ENCODE results near the gene DLGAP1. TPM values are rescaled to one million over a fixed set of nuclear protein-coding genes. Genes with fewer than 3 reads are reported as not detected.

Gene DLGAP1
- total and polyA plus RNA-seq, 2 of the 8 experiments (the other 6 are each of a cell fraction or from before 2014, with no cell fraction given) = 11.8 to 16.9 TPM

DNA sequence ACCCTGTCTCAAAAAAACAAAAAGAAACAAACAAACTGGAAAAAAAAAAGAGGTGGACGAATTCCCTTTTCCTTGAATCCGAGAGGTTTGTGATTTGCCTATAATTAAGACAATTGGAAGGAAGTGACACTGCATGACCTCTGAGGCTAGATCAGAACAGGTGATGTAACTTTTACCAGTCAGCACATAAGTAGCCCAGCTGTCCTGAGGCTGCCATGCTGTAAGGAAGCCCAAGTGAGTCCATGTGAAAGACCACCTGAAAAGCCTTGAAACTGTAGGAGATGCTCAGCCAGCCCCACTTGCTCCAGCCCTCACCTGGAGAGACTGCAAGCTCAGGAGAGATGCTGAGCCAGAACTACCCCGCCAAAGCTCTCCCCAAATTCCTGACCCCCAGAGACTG, 838.4 kb downstream of the DLGAP1 start:
- H3K79me1 ChIP-seq (ENCODE audit: low read depth, low read length) = no peaks in the 10 kb centered on the region
- H2BK15ac ChIP-seq (ENCODE audit: low read length) = no peak overlapping the region
- FAIRE-seq (no peak), DNase-seq (ENCODE audit: low read depth in 1 of 2, low spot score in 2 of 2) (no peak)
- no peak overlapping the region for H3K23ac ChIP-seq (ENCODE audit: insufficient read length)
- no peaks in the 10 kb centered on the region for H3K36me3 ChIP-seq (ENCODE audit: control insufficient read depth in 2 of 4, insufficient read depth in 4 of 4, low read length in 3 of 4)
- peaks cover 0 to 6% (median 2%) of the 10 kb centered on the region in 4 experiments; a peak in 5 of 7 replicates for H3K4me1 ChIP-seq (replicated peaks in 1 of 4; ENCODE audit: control insufficient read depth in 3 of 4, insufficient read depth in 4 of 4, low read length in 3 of 4)
- H2BK120ac ChIP-seq (replicated peaks; ENCODE audit: low read depth, low read length) = no peak overlapping the region
- no peak overlapping the region for H4K8ac ChIP-seq (ENCODE audit: extremely low read depth, insufficient read depth, low read length)
- no peak overlapping the region for H3K4ac ChIP-seq (replicated peaks; ENCODE audit: insufficient read length, low read depth, low read length)
- no peak overlapping the region for H3K14ac ChIP-seq (ENCODE audit: insufficient read length)
- no peak overlapping the region for H2BK5ac ChIP-seq (ENCODE audit: low read depth, low read length)
- no peak overlapping the region for H2AFZ ChIP-seq (ENCODE audit: low read length)
- H2BK12ac ChIP-seq (ENCODE audit: low read depth, low read length) = peak overlapping the region; percentile 11; the same call in 1 of the 2 replicates
- H3K9ac ChIP-seq (replicated peaks in 1 of 4; ENCODE audit: extremely low read depth in 1 of 4, low read depth in 3 of 4, low read length in 3 of 4) = no peak overlapping the region
- ChIA-PET CTCF (ENCODE audit: partially characterized antibody) (interaction anchor here (0.7 to 1.0 kb wide), 4 partner anchors 8 to 347 kb away, joined by 3 to 4 read pairs (median 3); no protein-coding TSS in a partner anchor), POLR2A (ENCODE audit: partially characterized antibody) (interaction anchor here (0.6 to 2.8 kb wide), 7 partner anchors 8 to 1625 kb away, joined by 3 to 11 read pairs (median 4); no protein-coding TSS in a partner anchor)
- WGBS, 2 experiments (ENCODE audit: extremely low coverage in 1 of 2, insufficient coverage in 1 of 2, insufficient read length in 1 of 2, insufficient replicate concordance in 2 of 2, low coverage in 1 of 2, low lambda C conversion rate in 2 of 2, missing lambda C conversion rate in 1 of 2) = 97% methylated on average over 3 of the region's 3 CpGs; no CpG with 5 or more reads in 1 of the 2 experiments
- no peaks in the 10 kb centered on the region for H4K20me1 ChIP-seq (replicated peaks in 1 of 2; ENCODE audit: control insufficient read depth in 1 of 2, insufficient read depth in 2 of 2, low read length in 2 of 2)
- no peaks in the 10 kb centered on the region for H3K23me2 ChIP-seq (ENCODE audit: low read depth, low read length)
- no peak overlapping the region for H3K4me2 ChIP-seq (ENCODE audit: insufficient read depth in 1 of 2, low read depth in 2 of 2, low read length in 2 of 2)
- H3K18ac ChIP-seq (ENCODE audit: extremely low read depth, low read length) = no peak overlapping the region
- no peak overlapping the region for H4K91ac ChIP-seq (replicated peaks; ENCODE audit: insufficient read length, low read length)
- no peak overlapping the region for H3K4me3 ChIP-seq (ENCODE audit: extremely low read depth in 1 of 4, insufficient read depth in 2 of 4, low read depth in 3 of 4, low read length in 4 of 4)
- H3K27me3 ChIP-seq (replicated peaks in 1 of 4; ENCODE audit: control insufficient read depth in 3 of 4, extremely low read depth in 1 of 4, insufficient read depth in 3 of 4, low read length in 3 of 4) = no peaks in the 10 kb centered on the region
- H3K27ac ChIP-seq (ENCODE audit: low read depth, low read length) = no peak overlapping the region
- H3K56ac ChIP-seq (replicated peaks; ENCODE audit: insufficient read length, low read depth, low read length) = no peak overlapping the region
- no peaks in the 10 kb centered on the region for H3K79me2 ChIP-seq (ENCODE audit: control insufficient read depth in 1 of 2, insufficient read depth in 2 of 2, low read length in 2 of 2)
- H3K9me3 ChIP-seq (ENCODE audit: insufficient read depth in 2 of 2, low read depth in 1 of 2, low read length in 1 of 2) = no peaks in the 10 kb centered on the region
- no peak overlapping the region for H4K5ac ChIP-seq (ENCODE audit: insufficient read length, low read depth, low read length)
- no peak overlapping the region for H2AK5ac ChIP-seq (ENCODE audit: low read depth, low read length)
- H2BK20ac ChIP-seq (ENCODE audit: low read length) = no peak overlapping the region
- TF ChIP-seq TAF1 (IDR thresholded peaks at IDR 0.05; ENCODE audit: low read depth, low read length) = no peak
- TF ChIP-seq CHD2 (IDR thresholded peaks at IDR 0.05; ENCODE audit: low read length) = no peak
- no peak for TF ChIP-seq BCL11A (IDR thresholded peaks at IDR 0.05; ENCODE audit: low read depth in 2 of 2, low read length in 2 of 2)
- TF ChIP-seq, protein P1, sequence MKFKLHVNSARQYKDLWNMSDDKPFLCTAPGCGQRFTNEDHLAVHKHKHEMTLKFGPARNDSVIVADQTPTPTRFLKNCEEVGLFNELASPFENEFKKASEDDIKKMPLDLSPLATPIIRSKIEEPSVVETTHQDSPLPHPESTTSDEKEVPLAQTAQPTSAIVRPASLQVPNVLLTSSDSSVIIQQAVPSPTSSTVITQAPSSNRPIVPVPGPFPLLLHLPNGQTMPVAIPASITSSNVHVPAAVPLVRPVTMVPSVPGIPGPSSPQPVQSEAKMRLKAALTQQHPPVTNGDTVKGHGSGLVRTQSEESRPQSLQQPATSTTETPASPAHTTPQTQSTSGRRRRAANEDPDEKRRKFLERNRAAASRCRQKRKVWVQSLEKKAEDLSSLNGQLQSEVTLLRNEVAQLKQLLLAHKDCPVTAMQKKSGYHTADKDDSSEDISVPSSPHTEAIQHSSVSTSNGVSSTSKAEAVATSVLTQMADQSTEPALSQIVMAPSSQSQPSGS (IDR thresholded peaks at IDR 0.05; ENCODE audit: low read length) = no peak
- TF ChIP-seq SP2 (IDR thresholded peaks at IDR 0.05; ENCODE audit: low read length) = no peak
